GM19438 (cell line): ENCODE measurements around the gene NFAM1.

Experiments
- ATAC-seq: cut with Tn5 transposase; IDR thresholded peaks from one replicate; pipeline ENCODE4 v1.9.1; 2021; ENCODE audit warnings: low read depth; ENCODE audit not compliant: unreplicated experiment

The NFAM1 gene

GRCh38 chr22:42417645-42418305 lies 14.4 kb downstream of the NFAM1 start:
- no peak for ATAC-seq

DNA sequence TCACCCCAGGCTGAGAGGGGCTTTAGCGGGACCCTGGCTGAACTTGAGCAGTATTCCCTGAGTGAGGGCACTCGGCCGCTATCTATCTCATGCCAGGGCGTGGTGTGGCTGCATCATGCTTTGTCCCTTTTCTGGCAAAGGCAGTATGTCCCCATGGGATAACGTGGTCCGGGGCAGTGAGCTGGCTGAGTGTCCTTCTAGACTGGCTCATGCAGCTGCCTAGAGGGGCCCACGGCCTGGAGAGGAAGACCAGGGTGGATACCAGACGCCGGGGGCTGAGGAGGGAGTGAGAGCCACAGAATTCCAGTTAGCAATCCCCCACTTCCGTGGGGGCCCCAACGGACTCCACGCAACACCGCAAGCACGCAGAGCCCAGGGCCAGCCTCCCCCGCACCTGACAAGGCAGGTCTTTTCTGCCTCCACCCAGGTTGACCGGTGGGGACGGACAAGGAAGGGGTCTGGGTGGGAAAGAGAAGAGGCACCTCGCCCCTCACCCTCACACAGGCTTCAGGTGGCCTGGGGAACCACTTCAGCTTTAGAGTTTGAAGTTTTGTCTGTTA lies 15.5 kb downstream of the NFAM1 start:
- ATAC-seq = no peak

DNA sequence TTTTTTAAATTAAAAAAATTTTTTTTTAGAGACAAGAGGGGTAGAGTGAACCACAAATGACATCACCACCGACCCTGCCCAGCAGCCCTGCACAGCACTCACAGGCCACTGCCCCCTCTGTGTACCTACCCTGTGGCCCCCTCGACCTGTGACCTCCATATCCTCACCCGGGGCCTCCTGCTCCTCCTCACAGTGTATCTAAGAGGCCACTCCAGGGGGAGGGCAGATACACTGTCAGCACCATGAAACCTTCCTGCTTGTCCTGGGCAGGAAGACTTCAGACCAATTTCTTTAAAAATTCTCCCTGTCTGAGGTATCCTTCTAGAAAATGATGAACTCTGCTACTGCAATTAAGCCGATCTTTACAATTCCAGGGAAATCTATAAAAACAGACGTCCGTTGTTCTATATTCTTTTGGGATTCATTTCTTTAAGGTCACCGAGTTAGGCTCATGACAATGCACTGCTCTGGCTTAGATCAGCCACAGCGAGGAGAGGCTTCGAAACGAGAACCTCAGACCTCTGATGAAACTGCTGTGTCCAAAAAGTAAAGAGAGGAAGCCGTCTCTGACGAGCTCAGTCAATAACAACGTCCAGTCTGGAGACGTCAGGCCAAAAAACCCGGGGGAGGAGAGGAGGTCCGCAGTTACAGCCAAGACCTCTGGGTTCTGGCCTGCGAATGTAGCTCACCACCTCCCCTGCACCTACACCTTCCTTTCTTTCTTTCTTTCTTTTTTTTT lies 17.5 kb downstream of the NFAM1 start:
- no peak for ATAC-seq

DNA sequence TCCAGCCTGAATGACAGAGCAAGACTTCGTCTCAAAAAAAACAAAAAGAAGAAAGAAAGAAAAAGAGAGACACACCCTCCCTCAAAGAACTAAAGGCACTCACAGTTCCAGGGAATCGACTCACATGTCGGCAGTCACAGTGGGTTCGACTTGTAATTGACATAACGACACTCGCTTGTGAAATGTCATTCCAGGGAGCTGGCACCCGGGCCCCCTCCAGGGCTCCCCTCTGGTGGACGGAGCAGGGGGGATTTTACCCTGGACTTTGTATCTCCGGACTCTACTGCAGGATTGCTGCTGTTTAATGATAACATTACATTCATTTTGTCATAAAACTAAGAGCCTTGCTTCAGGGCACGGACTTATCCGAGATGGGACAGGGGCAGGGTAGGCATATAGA lies 18.2 kb downstream of the NFAM1 start:
- no peak for ATAC-seq

DNA sequence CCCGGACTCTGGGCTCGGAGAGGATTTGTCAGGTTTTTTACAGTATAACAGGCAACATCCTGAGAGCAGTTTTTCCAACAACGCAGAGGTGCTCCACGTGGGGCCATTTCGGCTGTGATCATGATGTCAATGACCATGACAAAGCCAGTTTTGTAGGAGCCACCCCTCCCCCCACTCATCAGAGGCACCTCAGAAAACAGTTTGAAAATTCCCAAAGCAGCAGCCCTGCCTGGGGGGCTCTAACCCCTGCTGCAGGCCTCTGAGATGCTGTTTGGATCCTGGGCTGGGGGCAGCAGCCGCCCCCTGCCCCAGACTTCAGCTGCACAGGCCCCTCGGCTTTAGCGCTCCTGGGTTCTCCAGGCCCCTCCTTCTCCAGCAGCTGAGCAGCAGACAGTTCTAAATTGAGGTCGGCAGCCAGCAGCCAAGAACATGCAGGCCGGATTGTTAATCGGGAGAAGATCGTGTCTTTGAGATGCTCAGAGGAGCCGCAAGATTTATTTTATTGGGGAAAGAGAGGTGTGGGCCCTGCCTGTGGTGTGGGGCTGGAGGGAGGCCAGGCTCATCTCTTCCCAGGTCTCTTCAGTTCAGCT lies 19.4 kb downstream of the NFAM1 start:
- ATAC-seq = no peak

- ATAC-seq = no peak
These were observed 21.5 kb downstream of the NFAM1 start for GRCh38 chr22:42410708-42411107.

DNA sequence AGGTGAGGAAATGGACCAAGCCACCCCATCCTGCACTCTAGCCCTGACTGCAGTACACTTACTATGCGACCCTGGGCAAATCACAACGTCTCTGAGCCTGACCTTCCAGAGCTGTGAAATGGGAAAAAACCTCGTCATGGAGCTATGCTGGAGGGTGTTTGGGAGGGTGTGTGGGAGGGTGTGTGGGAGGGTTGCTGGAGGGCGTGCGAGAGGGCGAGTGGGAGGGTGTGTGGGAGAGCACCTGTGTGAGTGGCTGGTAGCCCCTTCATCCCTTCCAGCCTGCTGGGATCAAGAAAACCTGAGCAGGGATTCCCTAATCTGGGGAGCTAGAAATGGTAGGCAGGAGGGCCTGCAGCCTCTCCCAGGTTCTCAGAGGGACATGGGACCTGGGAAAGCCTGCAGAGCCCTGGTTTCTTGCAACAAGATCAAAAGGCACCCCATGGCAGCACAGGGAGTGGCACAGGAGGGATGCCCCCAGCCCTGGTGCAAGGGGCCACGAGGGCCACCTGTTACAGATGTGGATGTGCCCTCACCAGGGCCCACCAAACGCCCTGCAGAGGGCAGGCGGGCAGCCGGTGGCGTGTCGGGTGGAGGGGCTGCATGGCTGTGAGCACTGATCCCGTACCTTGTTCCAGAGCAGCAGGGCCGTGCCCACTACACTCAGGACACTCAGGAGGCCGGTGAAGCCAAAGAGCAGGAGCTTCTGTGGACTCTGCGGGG lies 23.2 kb downstream of the NFAM1 start:
- ATAC-seq = no peak

DNA sequence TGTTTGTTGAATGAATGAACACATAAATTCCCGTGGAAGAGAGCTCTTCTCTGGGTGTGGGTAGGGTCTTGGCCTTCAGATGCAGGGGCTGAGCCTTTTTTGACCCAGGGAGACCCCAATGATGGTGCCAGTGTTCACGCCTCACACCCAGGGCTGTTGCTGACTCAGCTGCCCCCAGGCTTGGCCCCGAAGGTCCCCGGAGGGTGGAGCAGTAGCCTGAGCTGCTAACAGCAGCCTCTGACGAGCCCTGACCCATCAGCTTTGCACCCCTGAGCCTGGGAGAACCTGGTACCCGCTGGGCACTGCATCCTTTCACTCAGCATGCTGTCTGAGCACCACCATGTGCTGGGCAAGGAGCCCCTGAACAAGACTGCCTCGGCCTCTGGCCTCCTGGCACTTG lies 23.9 kb downstream of the NFAM1 start:
- ATAC-seq = no peak

GRCh38 chr22:42404266-42404665 lies 27.9 kb downstream of the NFAM1 start:
- ATAC-seq = no peak

DNA sequence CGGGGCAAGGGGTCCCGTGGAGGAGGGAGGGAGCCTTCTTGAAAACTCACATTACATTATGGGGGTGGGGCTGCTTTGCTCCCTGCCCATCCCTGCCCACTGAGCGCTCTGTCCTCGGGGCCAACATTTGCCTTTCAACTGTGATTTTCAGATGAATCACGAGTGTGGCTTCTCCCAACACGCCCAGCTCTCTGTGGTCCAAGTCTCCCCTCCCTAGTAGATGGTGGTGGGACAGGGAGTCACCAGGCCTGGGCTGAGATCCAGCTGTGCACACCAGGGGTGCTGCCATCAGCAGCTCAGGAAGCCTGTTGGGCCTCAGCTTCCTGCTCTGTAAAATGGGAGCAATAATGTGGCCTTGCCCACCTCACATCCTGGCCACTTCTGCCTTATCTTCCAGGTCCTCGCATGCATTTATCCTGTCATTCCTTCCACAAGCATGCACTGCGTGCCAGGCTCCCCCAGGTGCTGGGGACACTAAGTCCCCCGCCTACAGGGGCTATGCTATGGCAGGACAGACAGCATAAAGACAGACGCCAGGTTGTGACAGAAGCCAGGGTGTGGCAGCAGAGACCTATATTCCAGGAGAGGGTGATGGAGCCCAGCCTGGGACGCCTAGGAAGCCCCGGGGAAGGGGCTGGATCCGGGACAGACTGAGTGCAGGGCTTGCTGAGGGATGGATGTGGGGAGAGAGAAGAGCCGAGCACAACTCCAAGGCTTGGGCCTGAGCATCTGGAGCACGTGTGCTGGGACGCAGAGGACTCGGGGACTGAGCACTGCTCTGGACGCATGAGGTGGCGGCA lies 30.5 kb downstream of the NFAM1 start:
- ATAC-seq = no peak

GRCh38 chr22:42400811-42401534 lies 31.2 kb downstream of the NFAM1 start:
- no peak for ATAC-seq

DNA sequence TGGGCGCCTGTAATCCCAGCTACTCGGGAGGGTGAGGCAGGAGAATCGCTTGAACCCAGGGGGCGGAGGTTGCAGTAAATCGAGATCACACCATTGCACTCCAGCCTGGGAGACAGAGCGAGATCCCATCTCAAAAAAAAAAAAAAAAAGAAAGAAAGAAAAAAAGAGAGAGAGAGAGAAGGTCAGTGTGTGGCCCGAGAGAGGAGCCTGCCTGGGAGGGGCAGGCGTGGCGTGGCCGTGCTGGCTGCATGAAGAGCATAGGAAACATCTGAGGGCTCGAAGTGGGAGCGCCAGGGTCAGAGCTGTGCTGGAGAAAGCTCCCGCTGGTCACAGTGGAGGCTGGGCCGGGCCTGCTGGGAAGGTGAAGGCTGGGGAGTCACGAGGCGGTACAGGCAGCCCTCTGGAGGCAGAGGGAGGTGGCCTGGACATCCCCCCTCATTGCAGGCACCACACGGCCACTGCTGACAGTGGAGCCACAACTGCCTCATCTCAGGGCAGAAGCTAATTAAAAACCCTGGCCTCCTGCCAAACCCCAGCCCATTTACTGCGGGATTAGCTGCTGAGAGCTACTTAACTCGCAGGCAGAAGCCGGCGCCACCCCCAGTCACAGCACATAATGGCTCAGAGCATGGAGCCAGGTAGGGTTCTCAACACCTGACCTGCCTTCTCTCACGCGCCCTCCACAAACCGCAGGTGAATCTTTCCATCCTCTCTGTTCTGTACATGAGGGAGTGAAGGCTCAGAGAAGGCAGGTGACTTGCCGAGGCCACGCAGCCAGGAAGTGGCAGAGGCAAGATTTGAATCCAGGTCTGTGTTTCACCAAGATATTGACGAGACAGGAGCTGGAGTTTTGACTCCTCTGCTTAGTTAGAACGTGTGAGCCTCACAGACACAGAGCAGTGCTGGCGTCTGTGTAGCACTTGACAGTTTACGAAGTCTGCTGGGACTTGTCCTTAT lies 32.6 kb downstream of the NFAM1 start:
- ATAC-seq = no peak

- no peak for ATAC-seq
These were observed 34.6 kb downstream of the NFAM1 start for GRCh38 chr22:42397332-42398249.

DNA sequence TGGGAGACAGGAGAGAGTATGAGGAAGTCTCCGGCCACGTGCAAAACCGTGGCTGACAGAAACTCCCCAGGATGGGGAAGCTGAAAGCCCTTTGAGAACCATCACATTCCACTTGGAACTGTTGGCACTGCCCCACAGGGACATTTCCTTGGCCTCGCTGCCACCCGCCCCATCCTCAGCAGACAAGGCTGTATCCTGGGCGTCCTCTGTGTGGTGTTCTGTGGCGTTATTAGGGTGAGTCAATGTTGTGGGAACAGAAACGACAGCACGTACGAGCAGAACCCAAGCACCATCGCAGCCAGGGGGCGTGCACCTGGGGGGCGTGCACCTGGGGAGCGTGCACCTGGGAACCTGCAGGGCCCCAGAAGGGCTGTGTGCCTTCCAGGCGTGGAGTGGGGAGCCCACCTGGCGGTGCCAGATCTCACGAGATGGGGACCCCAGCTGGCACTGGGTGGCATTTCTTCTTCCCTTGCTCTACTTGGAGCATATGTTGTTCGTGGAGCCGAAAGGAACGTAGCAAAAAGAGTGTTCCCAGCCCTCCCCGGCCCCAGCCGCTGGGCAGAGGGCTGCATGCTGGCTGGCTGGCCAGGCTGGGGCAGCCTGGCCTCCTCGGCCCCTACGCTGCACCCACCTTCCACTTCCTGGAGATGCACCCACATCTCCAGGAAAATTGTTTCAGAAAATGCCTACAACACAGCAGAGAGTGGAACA lies 35.4 kb downstream of the NFAM1 start:
- ATAC-seq = no peak

DNA sequence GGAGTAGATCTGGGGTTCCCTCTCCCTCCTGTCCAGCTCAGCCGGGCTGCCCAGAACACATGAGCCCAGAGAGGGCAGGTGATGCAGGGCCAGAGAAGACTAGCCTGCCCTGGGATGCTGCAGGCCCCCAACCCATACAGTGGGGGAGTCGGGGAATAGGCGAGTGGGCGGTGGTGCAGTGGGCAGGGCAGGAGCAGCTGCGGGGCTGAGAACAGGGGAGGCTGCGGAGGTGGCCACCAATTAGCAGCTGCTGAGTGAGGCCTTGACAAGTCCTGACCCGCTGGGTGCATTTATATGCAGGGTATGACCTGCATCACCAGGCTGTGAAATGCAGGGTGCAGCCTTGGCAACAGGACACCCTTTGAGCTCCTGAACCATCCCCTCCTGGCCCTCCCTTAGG lies 43.1 kb downstream of the NFAM1 start:
- no peak for ATAC-seq

GRCh38 chr22:42388130-42388797 lies 43.9 kb downstream of the NFAM1 start:
- no peak for ATAC-seq
